ENCODE results near the gene CTNNBIP1.

The CTNNBIP1 gene

DNA sequence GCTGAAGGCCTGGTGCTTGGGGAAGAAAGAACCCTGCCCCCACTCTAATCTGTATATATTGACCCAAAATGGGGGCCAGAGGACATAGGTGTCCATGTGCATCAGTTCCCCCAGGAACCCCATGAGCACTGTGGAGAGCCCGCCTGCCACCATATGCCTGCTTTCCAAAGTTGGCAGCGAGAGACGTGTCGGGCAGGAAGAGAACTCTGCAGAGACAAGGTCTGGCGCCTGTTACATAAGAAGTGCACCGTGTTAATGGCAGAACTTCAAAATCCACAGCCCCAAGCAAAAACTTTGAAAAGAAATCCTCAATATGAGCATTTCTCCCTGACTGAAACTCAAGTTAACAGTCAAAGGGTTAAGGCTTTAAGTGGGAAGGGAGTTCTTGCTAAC, 8.0 kb downstream of the CTNNBIP1 start:
- H3K27me3 ChIP-seq (ENCODE audit: insufficient read depth, low read length) = no peaks in the 10 kb centered on the region
- no peak overlapping the region for H3K9ac ChIP-seq (ENCODE audit: low read depth, low read length)
- no peaks in the 10 kb centered on the region for H3K4me1 ChIP-seq (ENCODE audit: insufficient read depth, low read length)
- H3K4me3 ChIP-seq (ENCODE audit: low read length) = no peak overlapping the region
- no peaks in the 10 kb centered on the region for H3K36me3 ChIP-seq (ENCODE audit: insufficient read depth, low read depth, low read length)
- H3K27ac ChIP-seq (ENCODE audit: low read length) = no peak overlapping the region
- no peaks in the 10 kb centered on the region for H3K9me3 ChIP-seq (ENCODE audit: insufficient read depth, low read depth, low read length)

DNA sequence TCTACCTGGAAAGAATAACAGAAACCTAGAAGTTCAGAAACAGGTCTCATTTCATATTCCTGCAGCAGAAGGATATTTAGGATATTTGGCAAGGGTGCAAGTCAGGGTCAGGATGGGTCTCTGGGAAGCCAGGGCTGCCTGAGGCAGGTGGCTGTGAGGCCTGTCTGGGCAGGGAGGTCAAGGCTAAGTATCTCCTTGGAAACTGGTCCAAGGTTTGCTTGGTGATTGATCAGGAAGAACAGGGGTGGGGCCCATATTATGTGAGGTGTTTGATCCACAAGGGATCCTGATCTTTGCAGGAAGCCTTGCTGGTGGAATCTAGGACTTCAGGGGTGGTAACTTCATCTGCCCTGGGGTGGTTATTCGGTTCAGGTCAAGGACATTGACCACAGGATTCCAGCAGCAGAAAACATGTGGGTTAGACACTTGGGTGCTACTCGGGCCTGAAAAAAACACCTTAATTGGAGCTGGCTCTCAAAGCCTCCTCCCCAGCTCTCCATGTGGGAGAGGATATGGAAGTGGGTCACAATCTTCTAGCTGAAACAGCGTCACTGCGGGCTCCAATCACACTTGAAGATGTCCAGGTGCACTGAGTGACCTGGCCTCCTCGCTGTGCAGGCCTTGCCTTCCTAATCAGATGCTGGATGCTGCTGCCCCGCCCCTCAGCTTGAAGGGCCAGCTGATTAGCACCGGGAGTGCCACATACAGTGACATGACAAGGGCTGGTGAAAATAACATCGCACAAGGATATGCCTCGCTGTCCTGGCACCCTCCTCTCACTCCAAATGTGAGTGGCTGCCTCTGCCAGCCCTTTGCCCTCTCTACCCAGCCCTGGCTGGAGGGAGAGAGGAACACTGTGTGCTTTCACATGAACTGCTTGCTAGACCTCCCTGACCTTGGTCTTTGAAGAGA, 8.7 kb downstream of the CTNNBIP1 start:
- no peak overlapping the region for H3K27ac ChIP-seq (ENCODE audit: low read length)
- no peak overlapping the region for H3K4me3 ChIP-seq (ENCODE audit: low read length)
- no peaks in the 10 kb centered on the region for H3K27me3 ChIP-seq (ENCODE audit: insufficient read depth, low read length)
- H3K9me3 ChIP-seq (ENCODE audit: insufficient read depth, low read depth, low read length) = no peaks in the 10 kb centered on the region
- H3K9ac ChIP-seq (ENCODE audit: low read depth, low read length) = no peak overlapping the region
- H3K36me3 ChIP-seq (ENCODE audit: insufficient read depth, low read depth, low read length) = no peaks in the 10 kb centered on the region
- H3K4me1 ChIP-seq (ENCODE audit: insufficient read depth, low read length) = no peaks in the 10 kb centered on the region

DNA sequence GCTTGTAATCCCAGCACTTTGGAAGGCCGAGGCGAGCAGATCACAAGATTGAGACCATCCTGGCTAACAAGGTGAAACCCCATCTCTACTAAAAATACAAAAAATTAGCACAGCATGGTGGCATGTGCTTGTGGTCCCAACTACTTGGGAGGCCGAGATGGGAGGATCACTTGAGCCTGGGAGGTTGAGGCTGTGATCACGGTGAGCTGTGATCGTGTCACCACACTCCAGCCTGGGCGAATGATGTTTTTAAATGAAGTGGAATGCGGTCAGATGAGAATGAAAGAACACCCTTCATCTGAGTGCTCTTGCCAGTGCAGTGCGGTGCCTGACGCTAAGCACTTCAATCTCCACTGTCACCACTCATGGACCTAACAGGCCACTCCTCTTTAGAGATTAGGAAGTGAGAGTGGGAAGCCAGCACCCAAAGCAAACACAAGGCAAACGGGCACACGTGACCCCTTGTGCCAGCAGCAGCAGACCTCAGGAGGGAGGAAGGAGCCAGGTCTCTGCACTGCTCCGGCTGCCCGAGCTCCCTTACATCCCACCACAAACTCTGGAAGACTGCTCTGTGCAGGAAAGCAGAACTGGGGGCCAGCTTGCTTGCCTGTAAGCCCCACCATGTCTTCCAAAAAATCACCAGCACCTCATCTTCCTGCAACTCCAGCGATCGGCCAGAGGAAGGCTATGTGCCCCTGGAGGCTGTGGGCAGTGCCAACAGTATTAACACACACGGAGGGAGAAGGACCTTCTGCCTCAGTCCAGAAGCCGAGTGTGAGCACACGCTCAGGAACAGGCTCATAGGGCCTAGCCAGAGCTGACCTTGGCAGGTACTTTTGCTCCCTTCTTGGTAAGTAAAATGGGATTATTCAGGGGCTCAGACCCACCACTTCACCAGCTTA, 9.7 kb downstream of the CTNNBIP1 start:
- Histone ChIP-seq H3K27me3 (ENCODE audit: insufficient read depth, low read length) (no peaks in the 10 kb centered on the region), H3K36me3 (ENCODE audit: insufficient read depth, low read depth, low read length) (no peaks in the 10 kb centered on the region), H3K9me3 (ENCODE audit: insufficient read depth, low read depth, low read length) (no peaks in the 10 kb centered on the region), H3K4me3 (ENCODE audit: low read length) (no peak overlapping the region), H3K4me1 (ENCODE audit: insufficient read depth, low read length) (no peaks in the 10 kb centered on the region), H3K9ac (ENCODE audit: low read depth, low read length) (no peak overlapping the region), H3K27ac (ENCODE audit: low read length) (no peak overlapping the region)

DNA sequence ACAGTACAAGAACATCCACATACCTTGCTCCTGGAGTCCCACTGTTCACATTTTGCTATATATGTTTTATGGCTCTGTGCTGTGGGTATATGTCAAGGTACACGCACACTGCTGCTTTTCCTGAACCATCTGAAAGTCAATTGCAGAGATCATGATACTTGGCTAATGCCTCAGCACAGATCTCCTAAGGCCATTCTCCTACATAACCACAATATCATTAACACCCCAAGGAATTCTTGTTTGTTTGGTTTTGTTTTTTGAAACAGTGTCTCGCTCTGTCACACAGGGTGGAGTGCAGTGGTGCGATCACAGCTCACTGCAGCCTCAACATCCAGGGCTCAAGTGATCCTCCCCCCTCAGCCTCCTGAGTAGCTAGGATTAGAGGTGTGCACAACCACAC, 16.0 kb downstream of the CTNNBIP1 start:
- H3K9me3 ChIP-seq (ENCODE audit: insufficient read depth, low read depth, low read length) = no peaks in the 10 kb centered on the region
- H3K9ac ChIP-seq (ENCODE audit: low read depth, low read length) = no peak overlapping the region
- peaks cover 16% of the 10 kb centered on the region; the same call in 1 of the 2 replicates for H3K4me1 ChIP-seq (ENCODE audit: insufficient read depth, low read length)
- H3K27me3 ChIP-seq (ENCODE audit: insufficient read depth, low read length) = no peaks in the 10 kb centered on the region
- H3K27ac ChIP-seq (ENCODE audit: low read length) = no peak overlapping the region
- H3K36me3 ChIP-seq (ENCODE audit: insufficient read depth, low read depth, low read length) = no peaks in the 10 kb centered on the region
- no peak overlapping the region for H3K4me3 ChIP-seq (ENCODE audit: low read length)

DNA sequence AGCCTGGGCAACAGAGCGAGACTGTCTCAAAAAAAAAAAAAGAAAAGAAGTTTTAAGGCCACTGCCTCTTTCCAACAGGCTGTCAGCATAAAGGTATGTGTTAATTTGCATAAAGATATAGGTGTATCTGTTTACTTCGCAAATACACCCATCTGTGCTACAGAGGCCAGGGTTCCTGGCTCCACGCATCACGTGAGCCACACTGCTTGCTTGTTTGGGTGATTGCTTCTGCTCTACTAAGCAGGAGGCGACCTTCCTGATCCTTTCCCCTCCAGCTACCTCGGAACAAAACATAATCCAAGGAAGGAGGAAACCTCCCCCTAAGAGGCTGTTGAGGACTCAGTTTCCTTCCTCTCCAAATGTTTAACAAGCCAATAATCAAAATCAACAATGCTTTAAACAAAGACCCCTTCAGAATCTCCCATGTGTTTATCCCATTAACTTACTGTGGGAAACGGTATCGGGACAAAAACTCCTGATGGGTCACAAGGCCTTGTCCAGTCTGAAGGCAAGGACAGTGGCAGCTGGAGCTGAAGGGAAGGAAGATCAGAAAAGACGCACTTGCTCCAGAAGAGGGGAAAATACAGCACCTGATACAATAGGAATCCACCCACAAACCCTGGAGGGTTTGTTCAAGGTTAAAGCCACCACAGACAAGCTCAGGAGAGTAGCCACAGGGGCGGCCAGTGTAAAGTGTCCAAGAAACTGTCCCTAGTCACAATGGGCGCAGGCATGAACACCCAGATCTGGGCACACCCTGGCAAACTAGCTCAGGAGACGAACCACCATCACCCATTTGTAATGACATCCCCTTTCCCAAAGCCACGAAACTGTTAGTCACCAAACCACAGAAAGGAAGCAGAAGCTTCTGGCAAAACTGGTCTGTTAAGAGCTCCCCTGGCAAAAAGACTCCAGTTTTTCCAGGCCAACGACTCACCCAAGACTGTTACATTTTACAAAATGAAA, 17.2 kb downstream of the CTNNBIP1 start:
- Histone ChIP-seq H3K36me3 (ENCODE audit: insufficient read depth, low read depth, low read length) (no peaks in the 10 kb centered on the region), H3K9me3 (ENCODE audit: insufficient read depth, low read depth, low read length) (no peaks in the 10 kb centered on the region), H3K27ac (ENCODE audit: low read length) (no peak overlapping the region), H3K9ac (ENCODE audit: low read depth, low read length) (no peak overlapping the region), H3K4me3 (ENCODE audit: low read length) (no peak overlapping the region), H3K27me3 (ENCODE audit: insufficient read depth, low read length) (no peaks in the 10 kb centered on the region), H3K4me1 (ENCODE audit: insufficient read depth, low read length) (peaks cover 16% of the 10 kb centered on the region; the same call in 1 of the 2 replicates)

DNA sequence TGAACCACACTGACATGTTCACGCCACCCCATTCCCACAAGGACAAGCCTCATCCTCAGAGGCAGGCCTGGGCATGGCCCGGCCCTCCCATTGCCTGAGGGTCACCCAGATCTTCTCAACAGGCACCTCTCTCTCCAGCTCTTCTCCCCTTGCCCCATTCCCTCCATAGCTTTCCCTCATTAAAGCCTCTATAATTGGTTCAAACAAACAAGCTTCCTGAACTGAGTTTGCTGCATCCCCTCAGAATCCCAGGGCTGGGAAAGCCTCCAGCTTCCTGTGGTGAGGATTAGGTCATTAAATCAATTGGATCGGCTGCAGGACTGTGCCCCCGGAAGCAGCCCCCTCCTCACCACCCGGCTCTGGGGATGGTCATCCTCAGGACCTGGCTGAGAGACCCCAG, 18.9 kb downstream of the CTNNBIP1 start:
- Histone ChIP-seq H3K36me3 (ENCODE audit: insufficient read depth, low read depth, low read length) (no peaks in the 10 kb centered on the region), H3K27me3 (ENCODE audit: insufficient read depth, low read length) (no peaks in the 10 kb centered on the region), H3K9me3 (ENCODE audit: insufficient read depth, low read depth, low read length) (no peaks in the 10 kb centered on the region), H3K9ac (ENCODE audit: low read depth, low read length) (no peak overlapping the region), H3K27ac (ENCODE audit: low read length) (no peak overlapping the region), H3K4me1 (ENCODE audit: insufficient read depth, low read length) (peaks cover 16% of the 10 kb centered on the region; the same call in 1 of the 2 replicates), H3K4me3 (ENCODE audit: low read length) (no peak overlapping the region)

DNA sequence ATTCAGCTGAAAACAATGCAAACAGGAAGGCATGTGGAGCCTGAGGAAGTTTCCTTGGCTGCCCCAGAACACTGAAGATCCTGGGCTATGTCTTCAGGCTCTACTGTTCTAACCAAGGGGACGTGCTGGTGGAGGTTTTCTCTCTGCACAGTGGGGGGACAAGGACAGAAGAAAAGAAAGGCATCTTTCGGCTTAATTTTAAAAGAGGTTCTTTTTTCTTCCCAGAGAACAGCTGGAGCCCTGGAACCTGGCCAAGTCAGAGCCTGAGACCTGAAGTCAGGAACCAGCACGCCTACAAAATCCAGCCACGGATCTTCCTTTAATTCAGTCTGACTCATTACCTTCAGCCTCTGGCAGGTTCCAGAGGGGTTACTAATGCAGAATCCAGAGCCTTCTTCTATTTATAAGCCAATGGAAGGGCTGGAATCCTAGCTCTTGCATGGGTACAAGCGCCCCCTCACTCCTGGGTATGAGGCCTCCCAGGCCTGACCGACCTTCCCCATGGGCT, 19.8 kb downstream of the CTNNBIP1 start:
- no peak overlapping the region for H3K9ac ChIP-seq (ENCODE audit: low read depth, low read length)
- H3K27me3 ChIP-seq (ENCODE audit: insufficient read depth, low read length) = no peaks in the 10 kb centered on the region
- no peak overlapping the region for H3K4me3 ChIP-seq (ENCODE audit: low read length)
- H3K36me3 ChIP-seq (ENCODE audit: insufficient read depth, low read depth, low read length) = no peaks in the 10 kb centered on the region
- H3K4me1 ChIP-seq (ENCODE audit: insufficient read depth, low read length) = peaks cover 16% of the 10 kb centered on the region; the same call in 1 of the 2 replicates
- H3K9me3 ChIP-seq (ENCODE audit: insufficient read depth, low read depth, low read length) = no peaks in the 10 kb centered on the region
- H3K27ac ChIP-seq (ENCODE audit: low read length) = no peak overlapping the region

DNA sequence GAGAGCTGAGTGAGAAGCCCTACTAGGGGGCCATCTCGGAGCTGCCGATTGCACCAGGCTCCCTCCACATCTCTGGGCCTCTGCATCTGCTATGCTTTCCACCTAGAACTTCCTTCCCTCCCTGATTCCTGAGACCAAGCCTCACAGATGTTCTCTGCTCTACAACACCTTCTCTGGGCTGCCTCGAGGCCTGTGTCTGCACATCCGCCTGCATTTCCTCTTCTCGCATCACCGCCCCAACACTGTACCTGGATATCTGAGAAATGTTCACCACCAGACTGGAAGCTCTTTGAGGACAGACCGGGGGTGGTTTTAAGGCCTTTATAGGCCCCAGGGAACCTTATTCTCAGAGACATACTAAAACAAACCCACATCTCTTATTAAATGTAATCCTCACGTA, 20.7 kb downstream of the CTNNBIP1 start:
- Histone ChIP-seq H3K4me3 (ENCODE audit: low read length) (no peak overlapping the region), H3K27ac (ENCODE audit: low read length) (no peak overlapping the region), H3K9ac (ENCODE audit: low read depth, low read length) (no peak overlapping the region; the same call in 1 of the 2 replicates), H3K36me3 (ENCODE audit: insufficient read depth, low read depth, low read length) (no peaks in the 10 kb centered on the region), H3K4me1 (ENCODE audit: insufficient read depth, low read length) (peaks cover 16% of the 10 kb centered on the region; the same call in 1 of the 2 replicates), H3K9me3 (ENCODE audit: insufficient read depth, low read depth, low read length) (no peaks in the 10 kb centered on the region), H3K27me3 (ENCODE audit: insufficient read depth, low read length) (no peaks in the 10 kb centered on the region)

DNA sequence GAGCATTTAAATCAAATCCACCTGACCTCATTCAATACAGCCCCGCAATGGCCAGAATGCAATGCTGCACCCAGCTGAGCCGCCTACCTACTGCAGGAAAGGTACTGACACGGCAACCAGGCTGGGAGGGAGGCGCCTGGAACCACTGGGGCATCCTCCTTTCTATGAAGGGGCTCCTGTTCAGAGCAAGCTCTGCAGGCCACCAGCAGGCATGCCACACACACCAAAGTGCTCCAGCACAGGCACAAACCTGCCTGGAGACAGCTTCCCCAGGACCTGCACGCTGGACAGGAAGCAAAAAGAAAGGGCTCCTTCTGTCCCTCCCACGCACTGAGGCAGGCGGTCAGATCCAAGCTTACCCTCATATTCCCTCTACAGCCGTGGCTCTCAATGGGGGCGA, 21.2 kb downstream of the CTNNBIP1 start:
- Histone ChIP-seq H3K4me3 (ENCODE audit: low read length) (no peak overlapping the region), H3K9ac (ENCODE audit: low read depth, low read length) (no peak overlapping the region; the same call in 1 of the 2 replicates), H3K4me1 (ENCODE audit: insufficient read depth, low read length) (peaks cover 16% of the 10 kb centered on the region; the same call in 1 of the 2 replicates), H3K36me3 (ENCODE audit: insufficient read depth, low read depth, low read length) (no peaks in the 10 kb centered on the region), H3K27ac (ENCODE audit: low read length) (no peak overlapping the region), H3K9me3 (ENCODE audit: insufficient read depth, low read depth, low read length) (no peaks in the 10 kb centered on the region), H3K27me3 (ENCODE audit: insufficient read depth, low read length) (no peaks in the 10 kb centered on the region)

DNA sequence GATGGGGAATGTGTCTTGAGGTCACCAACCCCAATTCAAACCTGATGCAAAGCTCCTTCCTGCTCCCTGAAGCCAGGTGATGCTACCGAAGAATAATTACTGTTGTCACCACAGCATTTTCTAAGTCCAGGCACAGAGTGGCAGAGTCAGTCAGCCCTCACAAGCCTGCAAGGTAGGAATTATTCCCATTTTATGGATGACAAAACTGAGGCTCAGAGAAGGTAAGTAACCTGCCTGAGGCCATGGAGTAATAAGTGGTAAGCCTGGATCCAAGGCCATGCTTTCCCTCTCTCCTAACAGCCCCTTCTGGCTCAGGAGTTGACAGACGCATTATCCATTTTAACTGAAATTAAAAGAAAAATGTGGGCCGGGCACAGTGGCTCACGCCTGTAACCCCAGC, 23.0 kb downstream of the CTNNBIP1 start:
- Histone ChIP-seq H3K27ac (ENCODE audit: low read length) (no peak overlapping the region), H3K9me3 (ENCODE audit: insufficient read depth, low read depth, low read length) (no peaks in the 10 kb centered on the region), H3K36me3 (ENCODE audit: insufficient read depth, low read depth, low read length) (no peaks in the 10 kb centered on the region), H3K9ac (ENCODE audit: low read depth, low read length) (no peak overlapping the region), H3K27me3 (ENCODE audit: insufficient read depth, low read length) (no peaks in the 10 kb centered on the region), H3K4me1 (ENCODE audit: insufficient read depth, low read length) (peaks cover 16% of the 10 kb centered on the region; the same call in 1 of the 2 replicates), H3K4me3 (ENCODE audit: low read length) (no peak overlapping the region)
